HL-60 (cell line): ENCODE measurements around the gene EPHB2.

Experiments used
- CTCF ChIP-seq: IDR thresholded peaks from one replicate; pipeline ENCODE4 v1.5.1; 2011; ENCODE audit warnings: low read length, control low read depth, inconsistent platforms; ENCODE audit not compliant: insufficient read depth
- POLR2AphosphoS5 ChIP-seq: IDR thresholded peaks from 2 replicates; pipeline ENCODE4 v1.6.1; 2012; ENCODE audit warnings: low read depth
- REST ChIP-seq: IDR thresholded peaks from 2 replicates; pipeline ENCODE4 v1.6.1; 2012; ENCODE audit warnings: low read depth; ENCODE audit not compliant: insufficient replicate concordance
- SPI1 ChIP-seq: IDR thresholded peaks from 2 replicates; pipeline ENCODE4 v1.6.1; 2012; ENCODE audit warnings: low read depth, mild to moderate bottlenecking, borderline replicate concordance

GRCh38 chr1:22792396-22793160, 81.9 kb downstream of the EPHB2 start:
- no peak for TF ChIP-seq POLR2AphosphoS5
- no peak for TF ChIP-seq CTCF
- TF ChIP-seq REST = no peak
- no peak for TF ChIP-seq SPI1
